GM18861 (cell line): ENCODE results near the gene CACNA1A.

Experiments used
- ATAC-seq: cut with Tn5 transposase; IDR thresholded peaks from one replicate; pipeline ENCODE4 v1.9.1; 2021; ENCODE audit not compliant: unreplicated experiment

Gene CACNA1A

GRCh38 chr19:13493516-13494310 is 12.6 kb downstream of the CACNA1A start:
- ATAC-seq: no peak

GRCh38 chr19:13492128-13492527 is 14.2 kb downstream of the CACNA1A start:
- no peak for ATAC-seq

GRCh38 chr19:13487985-13488384 is 18.3 kb downstream of the CACNA1A start:
- ATAC-seq: no peak

GRCh38 chr19:13484166-13484565 is 22.1 kb downstream of the CACNA1A start:
- ATAC-seq: no peak

- no peak for ATAC-seq
Measured at GRCh38 chr19:13483215-13483614, 23.1 kb downstream of the CACNA1A start.

GRCh38 chr19:13478576-13478975 is 27.7 kb downstream of the CACNA1A start:
- no peak for ATAC-seq

GRCh38 chr19:13476071-13476470 is 30.2 kb downstream of the CACNA1A start:
- ATAC-seq: no peak

GRCh38 chr19:13475044-13475443 is 31.2 kb downstream of the CACNA1A start:
- ATAC-seq: no peak

GRCh38 chr19:13466697-13467096 is 39.6 kb downstream of the CACNA1A start:
- no peak for ATAC-seq

- no peak for ATAC-seq
Measured at GRCh38 chr19:13463296-13463695, 43.0 kb downstream of the CACNA1A start.

GRCh38 chr19:13461536-13461935 is 44.7 kb downstream of the CACNA1A start:
- ATAC-seq: no peak

GRCh38 chr19:13460045-13460444 is 46.2 kb downstream of the CACNA1A start:
- ATAC-seq: no peak

- no peak for ATAC-seq
Measured at GRCh38 chr19:13459351-13459750, 46.9 kb downstream of the CACNA1A start.

GRCh38 chr19:13451434-13451995 is 54.8 kb downstream of the CACNA1A start:
- ATAC-seq: no peak

GRCh38 chr19:13447978-13448377 is 58.3 kb downstream of the CACNA1A start:
- no peak for ATAC-seq

GRCh38 chr19:13441810-13442512 is 64.3 kb downstream of the CACNA1A start:
- ATAC-seq: no peak

GRCh38 chr19:13437919-13438618 is 68.2 kb downstream of the CACNA1A start:
- ATAC-seq: no peak

GRCh38 chr19:13436352-13436751 is 69.9 kb downstream of the CACNA1A start:
- no peak for ATAC-seq

- no peak for ATAC-seq
Measured at GRCh38 chr19:13430790-13431582, 75.3 kb downstream of the CACNA1A start.

- no peak for ATAC-seq
Measured at GRCh38 chr19:13429563-13429962, 76.7 kb downstream of the CACNA1A start.

- ATAC-seq: no peak
Measured at GRCh38 chr19:13428352-13428751, 77.9 kb downstream of the CACNA1A start.
